ENCODE measurements around the gene NWD2. TPM values are rescaled to one million over a fixed set of nuclear protein-coding genes. Genes with fewer than 3 reads are reported as not detected.

The NWD2 gene, protein sequence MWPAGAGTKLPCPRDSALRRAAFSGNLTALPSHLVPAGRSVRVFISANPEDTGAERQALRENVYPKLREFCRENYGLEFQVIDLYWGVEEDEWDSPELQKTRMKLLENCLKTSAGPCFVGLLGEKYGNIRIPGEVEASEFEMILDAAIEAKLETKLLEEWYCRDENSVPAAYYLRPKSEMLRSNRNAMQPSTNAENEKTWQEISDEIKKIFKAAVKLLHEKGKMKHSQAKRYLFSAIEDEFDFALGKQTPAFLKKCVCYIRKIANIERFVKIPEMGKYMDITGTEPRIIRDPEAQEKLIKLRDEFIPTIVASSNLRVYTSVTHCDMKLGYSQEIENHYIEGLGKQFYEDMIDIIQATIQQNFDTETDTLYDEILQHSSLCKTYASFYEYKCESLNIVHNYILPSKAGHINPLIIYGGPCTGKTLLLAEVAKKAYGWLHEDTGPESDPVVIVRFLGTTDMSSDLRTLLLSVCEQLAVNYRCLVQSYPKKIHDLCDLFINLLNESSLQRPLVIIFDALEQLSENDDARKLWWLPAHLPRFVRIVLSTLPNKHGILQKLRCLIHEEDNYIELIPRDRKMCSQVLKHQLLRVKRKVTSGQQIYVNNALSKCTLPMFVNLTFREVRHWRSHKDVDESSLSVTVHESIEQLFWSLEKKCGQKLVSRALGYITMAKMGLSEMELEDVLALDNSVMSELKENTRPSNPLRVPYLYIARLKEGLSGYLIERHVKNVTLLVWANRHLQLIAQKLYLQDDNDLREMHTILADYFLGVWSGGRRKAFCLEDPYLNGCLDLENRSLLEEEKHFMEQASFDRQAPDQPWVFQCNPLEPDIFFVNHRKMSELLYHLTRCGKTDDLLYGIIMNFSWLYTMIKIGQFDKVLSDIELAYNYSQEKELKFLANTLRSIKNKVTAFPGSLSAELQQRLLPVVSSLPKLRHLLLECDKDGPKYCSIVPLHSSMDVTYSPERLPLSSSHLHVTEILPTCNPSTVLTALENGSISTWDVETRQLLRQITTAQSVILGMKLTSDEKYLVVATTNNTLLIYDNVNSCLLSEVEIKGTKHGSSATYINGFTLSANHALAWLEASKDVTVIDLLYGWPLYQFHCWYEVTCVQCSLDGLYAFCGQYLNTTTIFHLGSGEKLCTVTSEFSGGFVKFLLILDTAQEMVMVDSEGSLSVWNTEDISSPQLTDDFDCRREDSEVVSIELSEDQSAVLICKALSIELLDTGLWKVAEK (N-terminal part only)
- polyA plus RNA-seq (2012; ENCODE audit: insufficient read length, low read depth): not detected

DNA sequence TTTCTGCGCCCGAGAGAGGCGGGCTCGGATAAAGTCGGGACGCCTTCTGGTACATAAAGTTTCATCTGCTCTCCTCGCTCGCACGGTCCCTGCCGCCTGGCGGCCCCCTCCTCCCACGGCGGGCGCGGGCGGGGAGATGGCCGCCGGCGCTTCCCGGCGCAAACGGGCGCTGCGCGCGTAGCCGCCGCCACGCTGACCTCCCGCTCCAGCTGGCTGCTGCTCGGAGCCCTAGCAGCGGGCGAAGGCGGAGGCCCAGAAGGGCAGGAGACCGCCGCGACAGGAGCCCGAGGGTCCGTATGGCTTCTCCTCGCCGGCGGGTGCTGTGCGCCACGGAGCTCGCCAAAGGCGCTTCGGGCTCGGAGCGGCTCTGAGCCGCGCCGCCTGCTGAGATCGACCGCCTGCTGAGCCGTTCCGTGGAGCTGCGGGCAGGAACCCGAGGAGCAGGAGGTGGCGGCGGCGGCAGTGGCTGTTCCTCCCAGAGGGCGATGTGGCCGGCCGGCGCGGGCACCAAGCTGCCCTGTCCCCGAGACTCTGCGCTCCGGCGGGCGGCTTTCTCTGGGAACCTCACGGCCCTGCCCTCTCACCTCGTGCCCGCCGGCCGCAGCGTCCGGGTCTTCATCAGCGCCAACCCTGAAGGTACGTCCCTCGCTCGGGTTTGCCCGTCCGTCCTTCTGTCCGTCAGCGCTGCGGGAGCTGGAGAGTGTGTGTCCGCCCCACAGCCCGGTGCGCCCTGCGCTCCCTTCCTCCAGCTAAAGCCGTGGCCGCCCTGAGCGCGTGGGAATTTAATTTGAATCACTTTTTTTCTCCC, at the start of gene NWD2:
NWD2 (plus strand) TSS at position 161 of the 808 bp plus-strand sequence; CDS start at position 486, 325 bp downstream.
- no peak for TF ChIP-seq POLR2AphosphoS5 (IDR thresholded peaks at IDR 0.05; ENCODE audit: low read depth, low read length)
- TF ChIP-seq, protein P1, sequence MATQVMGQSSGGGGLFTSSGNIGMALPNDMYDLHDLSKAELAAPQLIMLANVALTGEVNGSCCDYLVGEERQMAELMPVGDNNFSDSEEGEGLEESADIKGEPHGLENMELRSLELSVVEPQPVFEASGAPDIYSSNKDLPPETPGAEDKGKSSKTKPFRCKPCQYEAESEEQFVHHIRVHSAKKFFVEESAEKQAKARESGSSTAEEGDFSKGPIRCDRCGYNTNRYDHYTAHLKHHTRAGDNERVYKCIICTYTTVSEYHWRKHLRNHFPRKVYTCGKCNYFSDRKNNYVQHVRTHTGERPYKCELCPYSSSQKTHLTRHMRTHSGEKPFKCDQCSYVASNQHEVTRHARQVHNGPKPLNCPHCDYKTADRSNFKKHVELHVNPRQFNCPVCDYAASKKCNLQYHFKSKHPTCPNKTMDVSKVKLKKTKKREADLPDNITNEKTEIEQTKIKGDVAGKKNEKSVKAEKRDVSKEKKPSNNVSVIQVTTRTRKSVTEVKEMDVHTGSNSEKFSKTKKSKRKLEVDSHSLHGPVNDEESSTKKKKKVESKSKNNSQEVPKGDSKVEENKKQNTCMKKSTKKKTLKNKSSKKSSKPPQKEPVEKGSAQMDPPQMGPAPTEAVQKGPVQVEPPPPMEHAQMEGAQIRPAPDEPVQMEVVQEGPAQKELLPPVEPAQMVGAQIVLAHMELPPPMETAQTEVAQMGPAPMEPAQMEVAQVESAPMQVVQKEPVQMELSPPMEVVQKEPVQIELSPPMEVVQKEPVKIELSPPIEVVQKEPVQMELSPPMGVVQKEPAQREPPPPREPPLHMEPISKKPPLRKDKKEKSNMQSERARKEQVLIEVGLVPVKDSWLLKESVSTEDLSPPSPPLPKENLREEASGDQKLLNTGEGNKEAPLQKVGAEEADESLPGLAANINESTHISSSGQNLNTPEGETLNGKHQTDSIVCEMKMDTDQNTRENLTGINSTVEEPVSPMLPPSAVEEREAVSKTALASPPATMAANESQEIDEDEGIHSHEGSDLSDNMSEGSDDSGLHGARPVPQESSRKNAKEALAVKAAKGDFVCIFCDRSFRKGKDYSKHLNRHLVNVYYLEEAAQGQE (IDR thresholded peaks at IDR 0.05; ENCODE audit: insufficient read depth in 1 of 2, low read depth in 2 of 2, low read length in 2 of 2): no peak
- no peak for TF ChIP-seq SIN3A (IDR thresholded peaks at IDR 0.05; ENCODE audit: borderline replicate concordance, insufficient read depth, low read length)
- no peak for TF ChIP-seq FOXP2 (optimal IDR thresholded peaks at IDR 0.05; ENCODE audit: borderline replicate concordance, extremely low read depth, extremely low read length, insufficient read depth)

DNA sequence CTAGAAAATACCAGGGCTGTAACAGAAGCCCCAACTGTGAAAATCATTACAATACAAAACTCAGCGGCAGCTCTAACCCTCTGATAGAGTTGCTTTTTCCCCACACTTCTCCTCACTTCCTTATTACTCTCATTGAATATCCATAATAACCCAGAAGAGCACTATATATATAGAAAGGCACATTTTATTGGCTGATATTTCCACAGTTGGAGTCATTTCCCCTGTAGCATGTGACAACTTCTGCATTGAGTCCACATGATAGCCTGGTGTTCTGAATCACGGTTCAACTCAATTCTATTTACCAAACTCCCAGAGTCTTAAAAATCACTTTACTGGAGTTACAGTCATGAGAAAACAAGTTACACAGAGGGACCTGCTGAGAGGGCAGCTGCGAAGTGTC, 46.6 kb upstream of the NWD2 start:
- TF ChIP-seq FOXP2 (optimal IDR thresholded peaks at IDR 0.05; ENCODE audit: borderline replicate concordance, extremely low read depth, extremely low read length, insufficient read depth) (no peak), POLR2AphosphoS5 (IDR thresholded peaks at IDR 0.05; ENCODE audit: low read depth, low read length) (no peak)

DNA sequence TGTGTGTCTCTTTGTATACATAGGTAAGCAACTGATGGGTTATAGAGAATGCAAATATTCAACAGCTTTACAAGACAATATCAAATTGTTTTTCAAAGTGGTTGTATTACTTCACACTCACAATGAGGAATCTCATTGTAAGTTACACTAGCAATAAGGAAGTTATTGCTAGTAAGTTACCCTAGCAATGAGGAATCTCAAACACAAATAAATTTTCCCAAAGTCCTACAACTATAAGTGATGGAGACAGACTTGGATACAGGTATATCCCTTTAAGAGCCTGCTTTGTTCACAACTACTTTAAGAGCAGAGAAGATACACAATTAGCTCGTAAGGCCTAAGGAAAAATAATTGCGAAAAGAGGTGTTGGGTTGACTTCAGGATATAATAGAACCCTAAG, 28.3 kb upstream of the NWD2 start:
- TF ChIP-seq POLR2AphosphoS5 (IDR thresholded peaks at IDR 0.05; ENCODE audit: low read depth, low read length) (no peak), FOXP2 (optimal IDR thresholded peaks at IDR 0.05; ENCODE audit: borderline replicate concordance, extremely low read depth, extremely low read length, insufficient read depth) (no peak), TAF1 (IDR thresholded peaks at IDR 0.05; ENCODE audit: borderline replicate concordance, insufficient read depth, low read length) (no peak), SIN3A (IDR thresholded peaks at IDR 0.05; ENCODE audit: borderline replicate concordance, insufficient read depth, low read length) (no peak)
- TF ChIP-seq, protein P1 (IDR thresholded peaks at IDR 0.05; ENCODE audit: insufficient read depth in 1 of 2, low read depth in 2 of 2, low read length in 2 of 2): no peak

DNA sequence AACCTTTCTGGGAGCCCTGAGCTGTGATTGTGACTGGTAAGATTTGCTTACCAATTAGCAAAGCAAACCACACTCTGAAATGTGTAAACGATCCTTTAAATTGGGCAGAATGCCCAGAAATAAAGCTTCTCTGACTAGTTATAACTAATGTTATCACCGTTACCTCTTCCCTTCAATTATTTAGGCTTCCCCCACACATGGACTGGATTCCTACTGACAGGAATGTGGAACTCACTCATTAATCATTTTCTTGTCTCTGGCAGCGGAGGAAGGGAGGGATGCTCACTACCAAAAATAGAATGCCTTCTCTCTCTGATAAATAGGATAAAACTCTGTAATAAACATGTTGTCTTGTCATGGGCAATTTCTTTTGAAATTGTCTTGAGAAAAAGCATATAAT, 25.3 kb upstream of the NWD2 start:
- TF ChIP-seq FOXP2 (optimal IDR thresholded peaks at IDR 0.05; ENCODE audit: borderline replicate concordance, extremely low read depth, extremely low read length, insufficient read depth): no peak
- TF ChIP-seq, protein P1 (IDR thresholded peaks at IDR 0.05; ENCODE audit: insufficient read depth in 1 of 2, low read depth in 2 of 2, low read length in 2 of 2): no peak
- TF ChIP-seq TAF1 (IDR thresholded peaks at IDR 0.05; ENCODE audit: borderline replicate concordance, insufficient read depth, low read length): no peak
- TF ChIP-seq SIN3A (IDR thresholded peaks at IDR 0.05; ENCODE audit: borderline replicate concordance, insufficient read depth, low read length): no peak
- no peak for TF ChIP-seq POLR2AphosphoS5 (IDR thresholded peaks at IDR 0.05; ENCODE audit: low read depth, low read length)

Data from PFSK-1 (cell line).